Right forelimb (tissue), 1 donor: ENCODE results near the gene XG.
"Not testable (repeated sequence)": the region's sequence is repeated elsewhere in the genome, so short reads cannot be mapped to it uniquely, and the experiment has no call there.

Experiments
- DNase-seq: peaks from one replicate; pipeline ENCODE4 v3.0.0-alpha.2; 2018

XG gene

DNA sequence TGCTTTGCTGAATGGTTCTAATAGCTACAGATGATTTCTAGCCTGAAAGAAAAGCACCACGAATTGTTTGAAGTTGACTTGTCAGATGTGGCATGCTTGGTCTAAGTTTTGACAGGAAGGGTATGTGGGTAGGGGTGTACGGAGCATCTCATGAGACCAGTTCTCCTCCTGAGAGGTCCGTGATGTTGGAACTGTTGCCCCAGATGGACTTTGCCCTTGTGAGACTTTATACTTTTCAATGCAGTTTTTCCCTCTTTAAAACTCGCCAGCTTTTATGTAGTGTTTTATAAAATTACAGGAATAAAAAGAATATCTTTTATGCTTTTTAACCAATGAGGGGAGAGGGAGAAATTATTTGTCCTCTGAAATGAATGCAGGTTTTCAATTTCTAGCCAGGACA, 16.6 kb upstream of the XG start:
- DNase-seq = no peak

GRCh38 chrX:2740672-2741071, 11.2 kb upstream of the XG start:
- no peak for DNase-seq

DNA sequence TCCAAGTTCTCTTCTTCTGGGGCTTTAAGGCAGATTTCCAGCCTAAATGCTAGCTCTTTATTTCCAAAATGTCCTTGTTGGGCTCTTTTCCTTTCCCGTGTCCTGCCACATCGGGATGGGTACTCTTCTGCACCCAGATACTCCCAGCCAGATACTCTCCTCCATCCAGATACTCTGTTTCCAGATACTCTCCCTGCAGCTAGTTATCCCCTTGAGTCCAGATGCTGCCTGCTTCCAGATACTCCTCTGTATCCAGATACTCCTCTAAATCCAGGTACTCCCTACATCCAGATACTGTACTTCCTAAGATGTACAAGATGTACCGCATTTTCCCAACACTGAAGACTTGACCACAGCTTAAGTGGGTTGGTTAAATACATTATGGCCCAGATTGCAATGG, 10.5 kb upstream of the XG start:
- DNase-seq = no peak

DNA sequence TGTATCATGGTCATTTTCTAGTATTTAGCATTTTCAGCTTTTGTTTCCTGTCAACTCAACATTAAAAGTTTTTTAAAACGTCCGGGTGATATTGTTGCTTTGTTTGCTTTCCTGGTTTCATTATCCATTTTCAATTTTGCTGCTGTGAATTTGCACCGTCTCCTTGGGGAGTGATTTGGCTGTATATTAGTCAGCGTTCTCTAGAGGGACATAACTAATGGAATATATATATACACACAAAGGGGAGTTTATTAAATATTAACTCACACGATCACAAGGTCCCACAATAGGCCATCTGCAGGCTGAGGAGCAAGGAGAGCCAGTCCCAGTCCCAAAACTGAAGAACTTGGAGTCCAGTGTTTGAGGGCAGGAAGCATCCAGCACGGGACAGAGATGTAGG, 5.6 kb upstream of the XG start:
- DNase-seq = not testable (repeated sequence)

- no peak for DNase-seq
These were observed 3.5 kb upstream of the XG start for GRCh38 chrX:2748171-2748814.

DNA sequence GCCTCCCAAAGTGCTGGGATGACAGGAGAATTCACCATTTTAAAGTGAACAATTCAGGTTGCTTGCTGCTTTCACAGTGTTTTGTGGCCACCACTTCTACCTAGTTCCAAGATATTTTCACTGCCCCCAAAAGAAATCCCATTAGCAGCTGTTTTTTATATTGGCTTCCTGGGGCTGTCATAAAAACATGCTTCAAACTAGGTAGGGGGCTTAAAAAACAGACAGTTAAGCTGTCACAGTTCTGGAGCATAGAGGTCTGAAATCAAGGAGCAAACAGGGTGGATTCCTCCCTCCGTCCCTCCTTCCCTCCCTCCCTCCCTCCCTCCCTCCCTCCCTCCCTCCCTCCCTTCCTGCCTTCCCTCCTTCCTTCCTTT, 3.0 kb upstream of the XG start:
- DNase-seq = no peak

DNA sequence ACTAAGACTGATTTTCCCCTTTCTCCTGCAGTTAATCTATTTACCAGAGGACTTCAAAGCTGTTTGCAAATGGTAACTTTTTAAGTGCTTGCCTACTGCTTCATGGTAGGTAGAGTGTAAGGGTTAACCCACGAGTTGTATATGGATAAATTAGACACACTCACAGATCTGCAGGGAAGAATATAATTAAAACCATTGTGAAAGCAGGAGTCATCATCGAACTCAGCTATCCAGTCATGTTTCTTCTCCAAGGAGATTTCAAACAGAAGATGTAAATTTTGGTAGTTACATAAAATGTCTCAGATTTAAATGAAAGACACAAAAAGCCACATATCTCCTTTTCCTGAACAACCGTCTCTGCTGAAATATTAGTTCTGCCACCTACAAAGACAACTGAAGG, 549 bp upstream of the XG start:
- no peak for DNase-seq

DNA sequence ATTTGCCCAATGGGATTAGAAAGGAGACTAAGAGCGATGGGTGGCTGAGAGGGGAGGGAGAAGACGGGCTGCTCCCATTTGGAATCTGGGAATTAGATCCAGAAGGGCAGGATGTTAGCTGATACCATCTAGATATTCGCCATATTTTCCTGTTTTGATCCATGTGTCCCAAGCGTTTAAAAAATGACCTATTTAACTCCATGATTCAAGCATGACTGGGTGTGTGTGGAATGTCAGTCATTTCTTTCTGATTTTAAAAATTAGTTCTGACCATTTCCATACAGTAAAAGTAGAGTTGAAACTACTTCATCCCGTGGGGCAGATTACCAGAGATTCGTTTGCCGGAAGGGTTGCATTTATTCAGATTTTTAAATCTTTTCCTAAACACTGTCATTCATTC, 601 bp downstream of the XG start:
- DNase-seq = not testable (repeated sequence)

GRCh38 chrX:2755163-2755715, 3.4 kb downstream of the XG start:
- not testable (repeated sequence) for DNase-seq

GRCh38 chrX:2756548-2756947, 4.7 kb downstream of the XG start:
- DNase-seq = no peak

GRCh38 chrX:2761246-2761645, 9.4 kb downstream of the XG start:
- no peak for DNase-seq

GRCh38 chrX:2762671-2763070, 10.8 kb downstream of the XG start:
- not testable (repeated sequence) for DNase-seq

DNA sequence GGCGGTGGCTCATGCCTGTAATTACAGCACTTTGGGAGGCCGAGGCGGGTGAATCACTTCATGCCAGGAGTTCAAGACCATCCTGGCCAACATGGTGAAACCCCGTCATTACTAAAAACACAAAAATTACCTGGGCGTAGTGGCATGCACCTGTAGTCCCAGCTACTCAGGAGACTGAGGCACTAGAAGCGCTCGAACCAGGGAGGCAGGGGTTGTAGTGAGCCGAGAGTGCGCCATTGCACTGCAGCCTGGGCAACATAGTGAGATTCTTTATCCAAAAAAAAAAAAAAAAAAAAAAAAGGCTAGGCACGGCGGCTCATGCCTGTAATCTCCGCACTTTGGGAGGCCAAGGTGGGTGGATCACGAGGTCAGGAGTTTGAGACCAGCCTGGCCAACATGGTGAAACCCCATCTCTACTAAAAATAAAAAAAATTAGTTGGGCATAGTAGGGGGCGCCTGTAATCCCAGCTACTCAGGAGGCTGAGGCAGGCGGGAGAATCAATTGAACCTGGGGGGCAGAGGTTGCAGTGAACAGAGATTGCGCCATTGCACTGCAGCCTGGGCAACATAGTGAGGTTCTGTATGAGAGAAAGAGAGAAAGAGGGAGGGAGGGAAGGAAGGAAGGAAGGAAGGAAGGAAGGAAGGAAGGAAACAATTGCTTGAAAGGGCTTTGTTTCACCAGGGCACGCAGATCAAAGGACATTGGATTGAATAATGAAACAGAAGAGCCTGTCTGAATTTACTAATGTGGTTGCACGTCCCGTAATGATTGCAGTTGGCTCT, 13.1 kb downstream of the XG start:
- not testable (repeated sequence) for DNase-seq

DNA sequence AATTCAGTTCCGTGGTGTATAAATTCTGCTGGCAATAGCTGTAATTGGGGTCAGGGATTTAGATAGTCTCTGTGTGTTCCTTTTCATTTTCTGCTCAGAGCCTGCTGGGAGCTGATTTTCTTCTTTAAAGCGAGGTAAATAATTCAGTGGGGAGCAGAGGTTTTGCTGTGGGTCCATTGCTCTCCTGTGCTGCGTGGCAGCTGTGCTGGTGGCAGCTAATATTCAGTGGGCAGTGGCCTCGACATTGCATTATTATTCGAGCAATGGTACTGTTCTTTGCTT, 13.7 kb downstream of the XG start:
- DNase-seq = no peak

DNA sequence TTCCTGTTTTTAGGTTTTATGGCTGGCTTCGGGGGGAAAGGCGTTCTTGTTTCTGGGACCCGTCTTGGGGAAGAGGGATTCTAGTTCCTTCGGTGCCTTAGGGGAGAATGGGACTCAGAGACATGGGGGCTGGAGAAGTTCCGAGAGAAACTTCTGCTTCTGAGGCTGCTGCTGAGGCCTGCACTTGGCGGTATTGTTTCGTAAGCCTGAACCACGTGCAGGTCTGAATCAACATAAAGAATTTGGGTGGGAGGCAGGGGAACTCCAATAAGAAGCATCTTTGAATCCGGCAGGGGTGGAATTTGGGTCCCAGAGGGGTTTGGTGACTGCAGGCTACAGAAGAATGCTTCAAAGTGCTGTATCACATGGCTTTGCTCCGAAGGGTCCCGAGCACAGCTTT, 15.1 kb downstream of the XG start:
- no peak for DNase-seq

DNA sequence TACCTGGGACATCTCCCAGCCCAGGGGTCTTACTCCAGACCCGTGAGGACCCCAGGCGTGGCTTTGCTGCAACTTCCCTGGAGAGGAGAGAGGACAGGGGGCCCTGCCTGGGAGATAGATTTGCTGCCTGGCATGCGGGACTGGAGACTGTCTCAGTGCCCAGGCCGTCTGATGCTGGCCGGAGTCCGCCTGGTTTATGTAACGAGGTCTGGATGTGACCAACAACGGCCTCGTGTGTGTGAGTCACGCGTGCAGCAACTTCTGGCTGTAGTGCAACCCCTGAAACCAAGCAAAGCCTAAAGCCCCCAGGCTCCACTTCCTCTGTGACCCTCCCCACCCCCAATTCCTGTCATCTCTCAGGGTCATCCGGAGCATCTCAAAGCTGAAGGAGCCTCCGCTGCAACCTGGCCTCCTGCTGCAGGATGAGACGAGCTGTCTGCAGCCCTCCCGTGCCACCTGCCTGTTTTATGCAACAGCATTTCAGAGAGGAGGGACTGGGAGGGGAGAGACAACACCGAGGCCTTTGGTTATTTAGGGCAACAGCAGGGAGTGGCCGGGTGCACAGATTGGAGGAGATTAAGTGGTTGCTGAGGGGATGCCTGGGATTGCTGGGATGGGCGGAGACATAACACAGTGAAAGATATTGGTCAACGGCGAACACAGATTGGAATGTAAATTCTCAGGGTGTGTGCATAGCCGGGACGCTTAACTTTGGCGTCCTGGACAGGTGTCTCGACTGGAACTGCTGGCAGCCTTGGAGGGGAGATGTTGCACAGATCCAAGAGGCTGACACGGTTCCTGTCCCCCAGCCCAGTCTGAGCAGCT, 16.0 kb downstream of the XG start:
- no peak for DNase-seq

DNA sequence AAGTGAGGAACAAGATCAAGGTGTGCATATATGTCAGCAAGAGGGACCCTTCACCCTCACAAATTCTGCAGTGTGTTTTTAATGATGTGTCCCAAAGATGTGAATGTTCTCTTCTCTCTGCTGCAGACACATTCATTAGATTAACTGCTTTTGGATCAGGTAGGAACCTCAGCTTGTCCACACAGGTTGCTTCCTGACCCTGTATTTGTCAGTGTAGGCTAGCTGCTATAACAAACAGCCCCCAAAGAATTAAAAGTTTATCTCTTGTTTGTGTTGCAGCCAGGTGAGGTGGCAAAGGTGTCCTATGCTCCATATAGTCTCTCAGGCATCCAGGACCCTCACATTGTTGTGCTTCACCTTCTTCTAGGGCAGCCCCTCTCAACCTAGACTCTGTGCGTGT, 17.8 kb downstream of the XG start:
- no peak for DNase-seq

GRCh38 chrX:2773166-2774055, 21.6 kb downstream of the XG start:
- not testable (repeated sequence) for DNase-seq

DNA sequence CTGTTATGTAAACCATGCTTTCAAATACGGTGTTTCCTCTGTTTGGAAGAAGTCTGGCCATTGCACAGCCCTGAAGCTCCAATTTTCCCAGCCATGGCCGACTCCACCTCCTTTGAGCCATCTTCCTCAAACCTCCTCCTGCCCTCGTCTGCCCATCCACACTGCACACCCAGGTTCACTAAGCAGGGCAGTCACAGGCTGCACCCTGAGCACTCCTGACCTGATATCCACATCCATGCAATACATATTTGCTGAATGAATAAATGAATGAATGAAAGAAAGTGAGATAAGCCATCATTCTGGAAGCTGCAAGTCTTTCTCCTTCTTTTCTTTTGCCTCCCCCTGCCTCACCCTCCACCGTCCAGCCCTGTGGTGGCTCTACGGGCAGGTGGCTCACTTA, 22.2 kb downstream of the XG start:
- DNase-seq = no peak

- no peak for DNase-seq
These were observed 22.9 kb downstream of the XG start for GRCh38 chrX:2774776-2775175.

- DNase-seq = not testable (repeated sequence)
These were observed 28.8 kb downstream of the XG start for GRCh38 chrX:2780472-2781225.

DNA sequence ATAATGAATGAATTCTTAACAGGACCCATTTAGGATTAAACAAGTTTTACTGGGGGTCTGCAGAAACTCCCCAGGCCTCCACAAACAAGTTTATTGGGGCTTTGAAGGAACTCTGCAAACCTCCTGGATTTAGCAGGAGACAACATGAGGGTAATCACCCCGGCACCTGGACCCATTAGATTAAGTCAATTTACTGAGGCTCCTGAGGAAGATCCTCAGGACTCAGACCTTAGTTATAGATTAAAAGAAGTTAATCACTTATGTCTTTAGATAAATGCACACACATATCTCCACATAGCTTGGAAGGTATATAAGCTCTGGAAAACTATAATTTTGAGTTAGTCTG, 29.4 kb downstream of the XG start:
- no peak for DNase-seq
